Brain microvascular endothelial cell (primary cell): Measurements from ENCODE around the gene RAPGEF2.

Experiments used
- DNase-seq: peaks from one replicate; pipeline ENCODE4 v3.0.0-alpha.2; 2020
- H3K27ac ChIP-seq: fragments of 250-450 bp; sonication (Bioruptor Pico); 2 replicates; pipeline ENCODE4 v1.5.1; 2020; ENCODE audit warnings: mild to moderate bottlenecking, moderate library complexity
- H3K27me3 ChIP-seq: fragments of 250-450 bp; sonication (Bioruptor Pico); replicated peaks from 2 replicates; pipeline ENCODE4 v1.5.1; 2020; ENCODE audit warnings: mild to moderate bottlenecking
- H3K36me3 ChIP-seq: fragments of 250-450 bp; sonication (Bioruptor Pico); replicated peaks from 2 replicates; pipeline ENCODE4 v1.5.1; 2020; ENCODE audit warnings: mild to moderate bottlenecking
- H3K4me3 ChIP-seq: 2 replicates; pipeline ENCODE4 v1.5.1; 2011; ENCODE audit warnings: low read depth, mild to moderate bottlenecking, control low read depth, low read length, moderate library complexity
- CTCF ChIP-seq: IDR thresholded peaks from 2 replicates; pipeline ENCODE4 v1.5.1; 2011; ENCODE audit warnings: low read depth, mild to moderate bottlenecking, moderate library complexity, low read length, control low read depth, inconsistent platforms; ENCODE audit errors: missing control alignments
- in situ Hi-C: cut with HindIII; loops from 2 replicates; pipeline ENCODE4 v1.10.0; 2017; ENCODE audit warnings: low sequenced_read_pairs, low pct_ligation_motif_present

Gene RAPGEF2

GRCh38 chr4:159280442-159281172, 177.7 kb downstream of the RAPGEF2 start:
- no peak for DNase-seq
- Histone ChIP-seq H3K27ac (no peak overlapping the region), H3K4me3 (no peak overlapping the region), H3K27me3 (no peaks in the 10 kb centered on the region), H3K36me3 (no peaks in the 10 kb centered on the region)
- no peak for TF ChIP-seq CTCF
- in situ Hi-C loops, result no loop called here

GRCh38 chr4:159281771-159282170, 178.9 kb downstream of the RAPGEF2 start:
- Histone ChIP-seq H3K4me3 (no peak overlapping the region), H3K36me3 (no peaks in the 10 kb centered on the region), H3K27ac (no peak overlapping the region), H3K27me3 (no peaks in the 10 kb centered on the region)
- DNase-seq, result no peak
- in situ Hi-C loops, result no loop called here
- no peak for TF ChIP-seq CTCF

- no peak overlapping the region for H3K27ac ChIP-seq
- H3K27me3 ChIP-seq, result no peaks in the 10 kb centered on the region
- no peak for DNase-seq
- in situ Hi-C loops, result no loop called here
- H3K36me3 ChIP-seq, result no peaks in the 10 kb centered on the region
- no peak overlapping the region for H3K4me3 ChIP-seq
- no peak for TF ChIP-seq CTCF
Measured at GRCh38 chr4:159282329-159282728, 179.4 kb downstream of the RAPGEF2 start.

- Histone ChIP-seq H3K27ac (no peak overlapping the region), H3K36me3 (no peaks in the 10 kb centered on the region), H3K27me3 (no peaks in the 10 kb centered on the region), H3K4me3 (no peak overlapping the region)
- in situ Hi-C loops, result no loop called here
- TF ChIP-seq CTCF, result no peak
- DNase-seq, result no peak
Measured at GRCh38 chr4:159282944-159283343, 180.1 kb downstream of the RAPGEF2 start.

- H3K27me3 ChIP-seq, result no peaks in the 10 kb centered on the region
- peak; percentile 74 for DNase-seq
- peak overlapping the region; percentile 3 for H3K27ac ChIP-seq
- no peak for TF ChIP-seq CTCF
- no peaks in the 10 kb centered on the region for H3K36me3 ChIP-seq
- in situ Hi-C loops, result no loop called here
- H3K4me3 ChIP-seq, result no peak overlapping the region
Measured at GRCh38 chr4:159283696-159284095, 180.8 kb downstream of the RAPGEF2 start.

- no peak for TF ChIP-seq CTCF
- no peaks in the 10 kb centered on the region for H3K36me3 ChIP-seq
- H3K27ac ChIP-seq, result peak overlapping the region; percentile 3
- DNase-seq, result no peak
- in situ Hi-C loops, result no loop called here
- H3K27me3 ChIP-seq, result no peaks in the 10 kb centered on the region
- H3K4me3 ChIP-seq, result no peak overlapping the region
Measured at GRCh38 chr4:159284113-159284512, 181.2 kb downstream of the RAPGEF2 start.
